OCI-LY1 (cell line): ENCODE data around the gene MIOX.

Source experiments
- CTCF ChIP-seq: fragments of 200-600 bp; sonication (generic), shearing (Covaris generic); IDR thresholded peaks from 2 replicates; pipeline ENCODE4 v1.5.1; 2017; ENCODE audit warnings: mild to moderate bottlenecking, antibody characterized with exemption, low read length, moderate library complexity, mixed read lengths
- EZH2 ChIP-seq: fragments of 200-600 bp; sonication (generic), shearing (Covaris generic); IDR thresholded peaks from 2 replicates; pipeline ENCODE4 v1.8.0; 2017; ENCODE audit warnings: borderline replicate concordance, mixed run types, mild to moderate bottlenecking, antibody characterized with exemption, low read length, moderate library complexity, mixed read lengths

DNA sequence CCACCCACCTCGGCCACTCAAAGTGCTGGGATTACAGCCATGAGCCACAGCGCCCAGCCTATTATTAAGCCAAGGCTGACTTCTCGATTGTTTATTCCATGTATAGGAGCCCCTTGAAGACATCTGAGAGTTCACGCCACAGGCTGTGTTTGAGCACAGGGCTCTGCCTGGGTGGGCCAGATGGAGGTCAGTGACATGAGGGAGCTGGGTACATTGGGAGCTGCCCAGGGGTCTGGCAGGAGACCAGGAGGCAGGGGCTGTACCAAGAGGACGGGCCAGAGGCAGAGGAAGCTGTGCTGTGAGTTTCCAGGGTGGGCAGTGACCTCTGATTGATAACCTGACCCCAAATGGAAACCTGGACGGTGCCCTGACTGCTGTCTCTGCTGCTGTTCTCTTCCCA is 15.4 kb downstream of the MIOX start:
- TF ChIP-seq CTCF (no peak), EZH2 (no peak)
